EH (cell line): ENCODE measurements around the gene NR6A1.

Source experiments
- DNase-seq: peaks from one replicate; pipeline ENCODE4 v3.0.0-alpha.2; 2015; ENCODE audit warnings: low read depth

The NR6A1 gene

GRCh38 chr9:124771021-124771866 is at the start of gene NR6A1:
NR6A1 (minus strand) TSS chr9:124771311.
- peak; percentile 96 for DNase-seq

GRCh38 chr9:124818431-124819281 is 47.5 kb upstream of the NR6A1 start:
- DNase-seq, result peak; percentile 78

- no peak for DNase-seq
These were observed 44.5 kb upstream of the NR6A1 start for GRCh38 chr9:124815601-124816000.

GRCh38 chr9:124814164-124814535 is 43.0 kb upstream of the NR6A1 start:
- DNase-seq, result no peak

- peak; percentile 14 for DNase-seq
These were observed 42.5 kb upstream of the NR6A1 start for GRCh38 chr9:124813501-124814163.

GRCh38 chr9:124813041-124813440 is 41.9 kb upstream of the NR6A1 start:
- no peak for DNase-seq

- DNase-seq, result peak; percentile 100
These were observed 41.3 kb upstream of the NR6A1 start for GRCh38 chr9:124812441-124812876.

- DNase-seq, result peak; percentile 95
These were observed 39.7 kb upstream of the NR6A1 start for GRCh38 chr9:124810663-124811355.

- DNase-seq, result no peak
These were observed 38.8 kb upstream of the NR6A1 start for GRCh38 chr9:124809741-124810500.

- no peak for DNase-seq
These were observed 38.1 kb upstream of the NR6A1 start for GRCh38 chr9:124809211-124809610.

GRCh38 chr9:124808246-124808956 is 37.3 kb upstream of the NR6A1 start:
- no peak for DNase-seq

GRCh38 chr9:124805186-124805585 is 34.1 kb upstream of the NR6A1 start:
- DNase-seq, result peak; percentile 52

GRCh38 chr9:124803911-124804310 is 32.8 kb upstream of the NR6A1 start:
- no peak for DNase-seq

- no peak for DNase-seq
These were observed 31.3 kb upstream of the NR6A1 start for GRCh38 chr9:124802426-124802825.

- no peak for DNase-seq
These were observed 30.2 kb upstream of the NR6A1 start for GRCh38 chr9:124801356-124801755.

- DNase-seq, result no peak
These were observed 29.5 kb upstream of the NR6A1 start for GRCh38 chr9:124800306-124801259.

GRCh38 chr9:124799274-124800006 is 28.3 kb upstream of the NR6A1 start:
- DNase-seq, result no peak

- no peak for DNase-seq
These were observed 26.4 kb upstream of the NR6A1 start for GRCh38 chr9:124797343-124798103.
